ENCODE results near the gene CPXM1.

Gene CPXM1

GRCh38 chr20:2747676-2748235 lies 52.7 kb downstream of the CPXM1 start:
- DNase-seq = no peak

- no peak for DNase-seq
Observed at GRCh38 chr20:2746636-2747265, 53.7 kb downstream of the CPXM1 start.

- no peak for DNase-seq
Observed at GRCh38 chr20:2745936-2746635, 54.3 kb downstream of the CPXM1 start.

GRCh38 chr20:2745060-2745910 lies 55.1 kb downstream of the CPXM1 start:
- DNase-seq = no peak

All from CD4-positive, alpha-beta T cell treated with Interleukin-17A for 1 hour (primary cell).